ENCODE measurements around the gene ECHS1. TPM values are rescaled to one million over a fixed set of nuclear protein-coding genes. Genes with fewer than 3 reads are reported as not detected.

ECHS1 gene
- total and polyA plus RNA-seq, 9 of the 15 experiments (the other 6 are each of a cell fraction or from before 2014, with no cell fraction given): 16.6 to 100 (median 68.1) TPM

GRCh38 chr10:133357285-133358161 is 15.6 kb downstream of the ECHS1 start, which contains the start of gene FUOM (continued):
- TF ChIP-seq ZNF445 (CRISPR knock-in tag; IDR thresholded peaks at IDR 0.05; ENCODE audit: low read depth): no peak
- TF ChIP-seq HNRNPUL1 (IDR thresholded peaks at IDR 0.05; ENCODE audit: low read length): no peak
- no peak for TF ChIP-seq ZNF586 (CRISPR knock-in tag; conservative IDR thresholded peaks at IDR 0.05)
- TF ChIP-seq EP300 (IDR thresholded peaks at IDR 0.05; ENCODE audit: low read length): no peak
- no peak for TF ChIP-seq ZNF668 (CRISPR knock-in tag; IDR thresholded peaks at IDR 0.05)
- no peak for TF ChIP-seq ZNF644 (tag; IDR thresholded peaks at IDR 0.05; ENCODE audit: low read depth)
- TF ChIP-seq HLTF (IDR thresholded peaks at IDR 0.05): no peak
- peak; percentile 81 for TF ChIP-seq VEZF1 (CRISPR knock-in tag; IDR thresholded peaks at IDR 0.05)
- no peak for TF ChIP-seq CTCF (IDR thresholded peaks at IDR 0.05 in 2 of 3, conservative IDR thresholded peaks at IDR 0.05 in 1 of 3; ENCODE audit: insufficient read depth in 2 of 3, low read depth in 1 of 3, low read length in 3 of 3)
- no peak for TF ChIP-seq HDAC6 (IDR thresholded peaks at IDR 0.05; ENCODE audit: low read depth, low read length)
- no peak for TF ChIP-seq BRD4 (IDR thresholded peaks at IDR 0.05)
- TF ChIP-seq ZNF134 (CRISPR knock-in tag; conservative IDR thresholded peaks at IDR 0.05): no peak
- TF ChIP-seq POLR2B (IDR thresholded peaks at IDR 0.05; ENCODE audit: low read depth, partially characterized antibody): peak; percentile 47
- TF ChIP-seq ZEB2 (IDR thresholded peaks at IDR 0.05): no peak
- no peak for TF ChIP-seq MITF (IDR thresholded peaks at IDR 0.05)
- no peak for TF ChIP-seq ZNF395 (CRISPR knock-in tag; IDR thresholded peaks at IDR 0.05)
- no peak for TF ChIP-seq ZNF121 (CRISPR knock-in tag; conservative IDR thresholded peaks at IDR 0.05)
- no peak for TF ChIP-seq UBTF (IDR thresholded peaks at IDR 0.05; ENCODE audit: borderline replicate concordance in 1 of 2, low read depth in 2 of 2, low read length in 2 of 2)
- no peak for TF ChIP-seq CBX8 (IDR thresholded peaks at IDR 0.05; ENCODE audit: borderline replicate concordance, extremely low read depth, low read depth, low read length, poor library complexity, severe bottlenecking)
